ENCODE results near the gene SYNGR3. TPM values are rescaled to one million over a fixed set of nuclear protein-coding genes. Genes with fewer than 3 reads are reported as not detected.

Gene SYNGR3
- polyA plus RNA-seq, 1 donor from 2014 or later: 61.0 TPM

GRCh38 chr16:1992704-1993317 lies 3.0 kb downstream of the SYNGR3 start:
- Histone ChIP-seq H2AFZ (ENCODE audit: low read depth, low read length) (no peak overlapping the region), H3K79me2 (replicated peaks; ENCODE audit: insufficient read depth, low read length) (no peaks in the 10 kb centered on the region), H3K27me3 (ENCODE audit: insufficient read depth, low read depth, low read length) (peaks cover 21% of the 10 kb centered on the region), H3F3A (ENCODE audit: insufficient read depth, low read length, poor library complexity, severe bottlenecking) (no peaks in the 10 kb centered on the region), H3K9me2 (ENCODE audit: insufficient read depth, low read length) (no peaks in the 10 kb centered on the region), H3K4me2 (ENCODE audit: low read length) (no peak overlapping the region), H3K36me3 (ENCODE audit: insufficient read depth, low read length) (no peaks in the 10 kb centered on the region), H3K9me3 (ENCODE audit: low read length) (no peaks in the 10 kb centered on the region), H3K4me3 (ENCODE audit: low read length) (peak overlapping the region; percentile 31), H3K27ac (ENCODE audit: low read length) (no peak overlapping the region), H4K20me1 (ENCODE audit: insufficient read depth) (no peaks in the 10 kb centered on the region), H3K9ac (ENCODE audit: low read length) (no peak overlapping the region)
- no peak for TF ChIP-seq CTCF (IDR thresholded peaks at IDR 0.05; ENCODE audit: poor library complexity, severe bottlenecking)
- no peak for TF ChIP-seq POLR2AphosphoS5 (IDR thresholded peaks at IDR 0.05)
- no peak for TF ChIP-seq MXI1 (conservative IDR thresholded peaks at IDR 0.05; ENCODE audit: poor library complexity, severe bottlenecking)
- no peak for TF ChIP-seq REST (IDR thresholded peaks at IDR 0.05; ENCODE audit: borderline replicate concordance)
- no peak for TF ChIP-seq EZH2 (IDR thresholded peaks at IDR 0.05; ENCODE audit: borderline replicate concordance, insufficient read depth, low read length, poor library complexity, severe bottlenecking)
- no peak for TF ChIP-seq TAF1 (IDR thresholded peaks at IDR 0.05; ENCODE audit: low read depth)
- no peak for TF ChIP-seq SMC3 (conservative IDR thresholded peaks at IDR 0.05; ENCODE audit: poor library complexity)
- TF ChIP-seq RAD21 (conservative IDR thresholded peaks at IDR 0.05): no peak
- TF ChIP-seq EP300 (conservative IDR thresholded peaks at IDR 0.05; ENCODE audit: poor library complexity, severe bottlenecking): no peak

- H3K27me3 ChIP-seq (ENCODE audit: insufficient read depth, low read depth, low read length): peaks cover 21% of the 10 kb centered on the region
- H3K27ac ChIP-seq (ENCODE audit: low read length): no peak overlapping the region
- no peaks in the 10 kb centered on the region for H4K20me1 ChIP-seq (ENCODE audit: insufficient read depth)
- TF ChIP-seq SMC3 (conservative IDR thresholded peaks at IDR 0.05; ENCODE audit: poor library complexity) (no peak), REST (IDR thresholded peaks at IDR 0.05; ENCODE audit: borderline replicate concordance) (no peak), CTCF (IDR thresholded peaks at IDR 0.05; ENCODE audit: poor library complexity, severe bottlenecking) (no peak), TAF1 (IDR thresholded peaks at IDR 0.05; ENCODE audit: low read depth) (no peak)
- H2AFZ ChIP-seq (ENCODE audit: low read depth, low read length): no peak overlapping the region
- H3K9me3 ChIP-seq (ENCODE audit: low read length): no peaks in the 10 kb centered on the region
- H3K4me2 ChIP-seq (ENCODE audit: low read length): no peak overlapping the region
- H3F3A ChIP-seq (ENCODE audit: insufficient read depth, low read length, poor library complexity, severe bottlenecking): no peaks in the 10 kb centered on the region
- H3K9ac ChIP-seq (ENCODE audit: low read length): no peak overlapping the region
- no peaks in the 10 kb centered on the region for H3K36me3 ChIP-seq (ENCODE audit: insufficient read depth, low read length)
- H3K9me2 ChIP-seq (ENCODE audit: insufficient read depth, low read length): no peaks in the 10 kb centered on the region
- H3K4me3 ChIP-seq (ENCODE audit: low read length): no peak overlapping the region
- no peaks in the 10 kb centered on the region for H3K79me2 ChIP-seq (replicated peaks; ENCODE audit: insufficient read depth, low read length)
Measured at GRCh38 chr16:1993731-1994131, 4.0 kb downstream of the SYNGR3 start.
